GM18870 (cell line): ENCODE measurements around the gene SMAP1.
A peak's percentile ranks its signal among the peaks of the same experiment; 100 is the strongest.

Source experiments
- ATAC-seq: cut with Tn5 transposase; IDR thresholded peaks from one replicate; pipeline ENCODE4 v1.9.1; 2021; ENCODE audit warnings: moderate library complexity; ENCODE audit not compliant: unreplicated experiment

SMAP1 gene

GRCh38 chr6:70680396-70680795 lies 12.7 kb downstream of the SMAP1 start:
- no peak for ATAC-seq

GRCh38 chr6:70684794-70685493 lies 17.3 kb downstream of the SMAP1 start:
- no peak for ATAC-seq

GRCh38 chr6:70685494-70686180 lies 18.0 kb downstream of the SMAP1 start:
- ATAC-seq, result no peak

GRCh38 chr6:70686548-70687133 lies 19.0 kb downstream of the SMAP1 start:
- ATAC-seq, result peak; percentile 43

- no peak for ATAC-seq
These were observed 26.2 kb downstream of the SMAP1 start for GRCh38 chr6:70693887-70694286.

- no peak for ATAC-seq
These were observed 26.7 kb downstream of the SMAP1 start for GRCh38 chr6:70694371-70694770.

GRCh38 chr6:70700922-70701876 lies 33.5 kb downstream of the SMAP1 start:
- no peak for ATAC-seq

GRCh38 chr6:70705772-70706171 lies 38.1 kb downstream of the SMAP1 start:
- ATAC-seq, result no peak

GRCh38 chr6:70706491-70707123 lies 38.9 kb downstream of the SMAP1 start:
- ATAC-seq, result no peak

GRCh38 chr6:70707893-70708292 lies 40.2 kb downstream of the SMAP1 start:
- ATAC-seq, result no peak

GRCh38 chr6:70708448-70708847 lies 40.8 kb downstream of the SMAP1 start:
- ATAC-seq, result no peak

GRCh38 chr6:70709826-70710225 lies 42.1 kb downstream of the SMAP1 start:
- no peak for ATAC-seq

- no peak for ATAC-seq
These were observed 47.1 kb downstream of the SMAP1 start for GRCh38 chr6:70714716-70715257.

GRCh38 chr6:70717038-70717801 lies 49.5 kb downstream of the SMAP1 start:
- ATAC-seq, result peak; percentile 52

- no peak for ATAC-seq
These were observed 56.8 kb downstream of the SMAP1 start for GRCh38 chr6:70724524-70724923.

GRCh38 chr6:70725817-70726415 lies 58.2 kb downstream of the SMAP1 start:
- ATAC-seq, result no peak

GRCh38 chr6:70734381-70734780 lies 66.7 kb downstream of the SMAP1 start:
- no peak for ATAC-seq

- ATAC-seq, result no peak
These were observed 67.3 kb downstream of the SMAP1 start for GRCh38 chr6:70734979-70735378.

- ATAC-seq, result no peak
These were observed 67.8 kb downstream of the SMAP1 start for GRCh38 chr6:70735513-70735912.
